HK-2 (cell line): Measurements from ENCODE around the gene ZBTB48.

Experiments
- DNase-seq: peaks from one replicate; pipeline ENCODE4 v3.0.0-alpha.2; 2018; ENCODE audit not compliant: unreplicated experiment

ZBTB48 gene

GRCh38 chr1:6612641-6613360 is 33.0 kb downstream of the ZBTB48 start:
- DNase-seq = peak; percentile 57

DNA sequence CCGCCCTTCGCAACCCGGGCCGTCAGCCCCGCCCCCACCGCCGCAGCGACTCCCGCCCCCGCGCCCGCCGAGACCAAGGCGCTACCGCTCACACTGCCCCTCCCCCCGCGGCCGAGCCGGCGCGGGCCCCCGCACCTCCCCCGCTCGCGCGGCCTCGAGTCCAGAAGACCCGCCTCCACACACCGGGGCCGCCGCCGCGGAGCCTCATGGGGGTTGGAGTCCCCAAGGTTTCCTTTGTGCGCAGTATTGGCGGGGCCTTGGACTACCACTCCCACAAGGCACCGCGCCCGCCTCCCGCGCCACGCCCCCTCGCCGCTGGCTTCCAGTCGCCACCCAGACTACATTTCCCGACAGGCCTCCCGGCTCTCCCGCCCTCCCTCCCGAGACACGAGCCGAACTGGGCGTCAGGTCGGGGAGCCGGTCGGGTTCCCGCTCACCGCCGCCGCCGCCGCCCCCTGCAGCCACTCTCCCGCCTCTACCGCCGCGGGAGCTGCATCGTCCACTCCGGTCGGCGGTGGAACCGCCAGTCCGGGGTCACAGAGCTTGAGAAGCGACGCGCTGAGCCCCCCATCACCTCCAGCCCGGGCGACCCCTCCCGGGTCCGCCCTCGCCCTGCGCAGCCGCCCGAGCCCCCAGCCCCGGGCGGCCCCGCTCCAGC is 33.7 kb downstream of the ZBTB48 start, which contains the start of gene PHF13:
TSS of gene PHF13 (plus strand) at position 371 of the 658 bp plus-strand sequence. CDS start 336 bp downstream, outside the sequence.
- peak; percentile 100 for DNase-seq

- peak; percentile 37 for DNase-seq
These were observed 34.5 kb downstream of the ZBTB48 start for GRCh38 chr1:6614019-6614928.

GRCh38 chr1:6614929-6615785 is 35.4 kb downstream of the ZBTB48 start:
- DNase-seq = no peak

DNA sequence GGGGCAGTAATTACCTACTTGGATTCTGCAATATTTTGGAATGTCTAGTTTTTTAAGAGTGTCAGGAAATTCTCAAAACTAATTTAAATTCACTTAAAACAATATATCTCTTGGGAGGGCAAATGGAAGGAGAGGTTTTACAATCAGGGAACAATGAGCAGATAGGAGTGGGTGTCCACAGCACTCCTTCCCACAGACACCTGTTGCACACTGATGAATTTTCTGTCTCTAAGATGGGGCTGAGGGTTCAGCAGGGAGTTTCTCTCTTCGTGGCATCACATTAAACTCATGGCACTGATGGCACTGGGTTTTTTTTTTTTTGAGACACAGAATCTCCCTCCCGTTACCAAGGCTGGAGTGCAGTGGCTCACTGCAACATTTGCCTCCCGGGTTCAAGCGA is 39.3 kb downstream of the ZBTB48 start:
- no peak for DNase-seq

- DNase-seq = no peak
These were observed 41.9 kb downstream of the ZBTB48 start for GRCh38 chr1:6621429-6622391.

GRCh38 chr1:6622396-6623152 is 42.8 kb downstream of the ZBTB48 start:
- no peak for DNase-seq

- no peak for DNase-seq
These were observed 43.6 kb downstream of the ZBTB48 start for GRCh38 chr1:6623269-6623965.

GRCh38 chr1:6624710-6625583 is 45.2 kb downstream of the ZBTB48 start, which contains the start of gene THAP3:
Gene THAP3, plus strand, starts transcription at chr1:6624868. Its CDS starts 351 bp downstream, at chr1:6625219.
- DNase-seq = peak; percentile 90

GRCh38 chr1:6625584-6626149 is 45.9 kb downstream of the ZBTB48 start:
- DNase-seq = peak; percentile 41

DNA sequence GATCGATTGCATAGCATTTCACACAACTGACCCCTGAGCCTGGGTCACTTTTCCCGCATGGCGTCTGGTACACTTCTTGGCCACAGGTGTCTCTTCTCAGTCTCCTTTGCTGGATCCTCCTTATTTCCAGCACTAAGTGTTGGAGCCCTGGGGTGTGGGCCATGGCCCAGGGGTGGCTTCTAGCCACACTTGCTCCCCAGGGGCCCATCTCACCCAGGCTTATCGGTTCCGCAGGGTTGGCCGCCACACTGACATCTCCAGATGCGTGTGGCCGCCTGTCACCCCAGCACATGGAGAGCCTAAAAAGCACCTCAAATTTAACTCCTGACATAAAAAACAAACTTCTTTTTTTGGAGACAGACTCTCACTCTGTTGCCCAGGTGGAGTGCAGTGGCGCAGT is 47.2 kb downstream of the ZBTB48 start:
- DNase-seq = no peak

DNA sequence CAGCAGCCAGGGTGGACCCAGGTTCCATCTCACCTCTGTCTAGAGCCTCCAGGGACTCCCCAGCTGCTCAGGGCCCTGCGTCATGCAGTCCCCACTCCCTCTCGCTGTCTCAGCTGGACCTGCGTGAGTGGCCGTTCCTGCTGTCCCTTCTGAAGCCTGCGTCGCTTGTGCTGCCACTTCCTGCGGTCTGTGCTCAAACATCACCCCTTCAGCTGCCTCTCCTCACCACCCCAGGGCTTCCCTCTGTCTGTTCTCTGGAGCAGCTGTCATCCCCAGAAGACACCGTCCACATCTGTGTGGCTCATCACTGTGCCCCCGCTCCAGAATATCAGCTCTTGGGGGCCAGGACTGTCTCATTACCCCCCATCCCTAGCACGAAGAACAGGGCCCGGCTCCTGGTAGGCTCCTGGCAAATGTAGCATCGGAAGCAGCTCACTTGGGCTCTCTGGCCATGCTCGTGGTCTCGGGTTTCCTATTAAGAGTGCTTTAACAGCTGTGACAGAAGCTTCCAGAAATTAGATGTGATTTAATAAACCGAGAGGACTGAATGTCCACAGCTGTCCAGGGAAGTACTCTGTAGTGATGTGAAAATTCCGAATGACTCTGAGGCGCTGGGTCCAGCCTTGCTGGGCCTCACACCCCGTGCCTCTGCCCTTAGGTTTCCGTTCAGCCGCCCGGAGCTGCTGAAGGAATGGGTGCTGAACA is 48.2 kb downstream of the ZBTB48 start:
- DNase-seq = no peak

- DNase-seq = no peak
These were observed 49.2 kb downstream of the ZBTB48 start for GRCh38 chr1:6628971-6629479.

DNA sequence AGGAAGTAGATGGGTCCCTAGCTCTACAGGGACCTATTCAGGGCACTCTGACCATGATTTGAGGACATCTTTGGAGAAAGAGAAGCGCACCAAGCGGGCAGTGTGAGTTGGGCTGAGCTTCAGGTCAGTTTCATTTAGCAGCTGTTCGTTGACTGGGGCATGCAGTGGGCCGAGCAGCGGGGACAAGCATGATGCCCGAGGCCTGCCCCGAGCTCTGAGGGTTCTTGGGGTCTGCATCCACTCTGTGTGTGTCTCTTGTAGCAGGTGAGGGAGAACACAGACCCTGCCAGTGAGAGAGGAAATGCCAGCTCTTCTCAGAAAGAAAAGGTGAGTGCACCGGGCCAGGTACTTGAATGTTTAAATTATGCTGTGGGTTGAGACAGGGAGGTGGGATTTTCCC is 50.2 kb downstream of the ZBTB48 start:
- no peak for DNase-seq

- no peak for DNase-seq
These were observed 51.3 kb downstream of the ZBTB48 start for GRCh38 chr1:6631058-6631457.
